Right atrium auricular region (tissue), 2 donors: ENCODE data around the gene RARG. TPM values are rescaled to one million over a fixed set of nuclear protein-coding genes. Genes with fewer than 3 reads are reported as not detected.

Experiments
- DNase-seq: peaks from one replicate; pipeline ENCODE4 v3.0.0-alpha.2; 2019; ENCODE audit warnings: low spot score
- H3K27ac ChIP-seq, 2 donors: fragments of 200-600 bp; sonication (generic); 1 replicate in 1 of 2; 2 replicates in 1 of 2; pipeline ENCODE4 v1.5.1; 2016 to 2019
- H3K27me3 ChIP-seq, 2 donors: fragments of 200-600 bp; sonication (generic); one replicate each; pipeline versions ENCODE4 v1.5.1 to v1.6.0; 2017 to 2019
- H3K36me3 ChIP-seq: fragments of 200-600 bp; sonication (generic); one replicate; pipeline ENCODE4 v1.5.1; 2016
- H3K4me1 ChIP-seq, 2 donors: fragments of 200-600 bp; sonication (generic); one replicate each; pipeline versions ENCODE4 v1.5.1 to v1.6.0; 2017 to 2019
- H3K4me3 ChIP-seq, 2 donors: fragments of 200-600 bp; sonication (generic); 1 replicate in 1 of 2; 2 replicates in 1 of 2; pipeline ENCODE4 v1.5.1; 2017 to 2019; ENCODE audit warnings: mild to moderate bottlenecking in 1 of 2, moderate library complexity in 1 of 2
- H3K9me3 ChIP-seq, 2 donors: fragments of 200-600 bp; sonication (generic); one replicate each; pipeline ENCODE4 v1.5.1; 2019
- total RNA-seq, 2 donors: library from RNA; depleted of rRNA; stranded (reverse); fragments of >200 nt; gene quantifications; one replicate each; pipeline ENCODE4 v1.1.0, GENCODE V29; 2016
- TF ChIP-seq, protein P1 (sequence below), 2 donors: fragments of 200-600 bp; sonication (generic); IDR thresholded peaks; one replicate each; pipeline ENCODE4 v1.5.1; 2019; ENCODE audit warnings: antibody characterized with exemption in 2 of 2

RARG gene
- total RNA-seq, 2 donors from 2014 or later, result 14.8 to 15.0 TPM

DNA sequence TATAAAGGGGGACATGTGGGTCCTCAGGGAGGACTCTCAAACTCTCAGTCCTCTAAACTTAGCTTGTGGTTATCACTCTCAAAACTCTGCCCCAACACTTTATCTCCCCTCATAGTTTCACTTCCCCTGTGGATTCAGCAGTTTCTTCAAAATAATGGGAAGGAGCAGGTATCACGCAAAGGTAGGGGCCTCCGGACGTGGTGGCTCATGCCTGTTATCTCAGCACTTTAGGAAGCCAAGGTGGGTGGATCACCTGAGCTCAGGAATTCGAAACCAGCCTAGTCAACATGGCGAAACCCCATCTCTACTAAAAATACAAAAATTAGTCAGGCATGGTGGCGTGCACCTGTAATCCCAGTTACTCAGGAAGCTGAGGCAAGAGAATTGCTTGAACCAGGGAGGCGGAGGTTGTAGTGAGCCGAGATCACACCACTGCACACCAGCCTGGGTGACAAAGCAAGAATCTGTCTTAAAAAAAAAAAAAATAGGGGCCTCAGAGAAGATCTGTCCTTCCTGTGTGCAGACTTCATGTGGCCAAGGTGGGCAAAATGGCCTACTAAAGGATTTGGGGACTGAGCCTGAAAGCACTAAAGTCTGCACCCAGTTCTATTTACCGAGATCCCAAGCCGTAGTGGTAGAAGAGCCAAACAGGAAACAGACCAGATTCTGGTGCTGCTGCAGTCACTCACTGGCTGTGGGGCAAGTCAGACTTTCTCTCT, 31.4 kb downstream of the RARG start:
- no peak for DNase-seq
- no peak overlapping the region for H3K4me3 ChIP-seq
- H3K27me3 ChIP-seq, result no peaks in the 10 kb centered on the region
- H3K9me3 ChIP-seq, result no peaks in the 10 kb centered on the region
- H3K36me3 ChIP-seq, result no peaks in the 10 kb centered on the region
- H3K27ac ChIP-seq, result no peak overlapping the region
- H3K4me1 ChIP-seq, result peaks cover 0 to 11% of the 10 kb centered on the region in 2 donors
- TF ChIP-seq, protein P1, sequence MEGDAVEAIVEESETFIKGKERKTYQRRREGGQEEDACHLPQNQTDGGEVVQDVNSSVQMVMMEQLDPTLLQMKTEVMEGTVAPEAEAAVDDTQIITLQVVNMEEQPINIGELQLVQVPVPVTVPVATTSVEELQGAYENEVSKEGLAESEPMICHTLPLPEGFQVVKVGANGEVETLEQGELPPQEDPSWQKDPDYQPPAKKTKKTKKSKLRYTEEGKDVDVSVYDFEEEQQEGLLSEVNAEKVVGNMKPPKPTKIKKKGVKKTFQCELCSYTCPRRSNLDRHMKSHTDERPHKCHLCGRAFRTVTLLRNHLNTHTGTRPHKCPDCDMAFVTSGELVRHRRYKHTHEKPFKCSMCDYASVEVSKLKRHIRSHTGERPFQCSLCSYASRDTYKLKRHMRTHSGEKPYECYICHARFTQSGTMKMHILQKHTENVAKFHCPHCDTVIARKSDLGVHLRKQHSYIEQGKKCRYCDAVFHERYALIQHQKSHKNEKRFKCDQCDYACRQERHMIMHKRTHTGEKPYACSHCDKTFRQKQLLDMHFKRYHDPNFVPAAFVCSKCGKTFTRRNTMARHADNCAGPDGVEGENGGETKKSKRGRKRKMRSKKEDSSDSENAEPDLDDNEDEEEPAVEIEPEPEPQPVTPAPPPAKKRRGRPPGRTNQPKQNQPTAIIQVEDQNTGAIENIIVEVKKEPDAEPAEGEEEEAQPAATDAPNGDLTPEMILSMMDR (IDR thresholded peaks at IDR 0.05), result no peak

DNA sequence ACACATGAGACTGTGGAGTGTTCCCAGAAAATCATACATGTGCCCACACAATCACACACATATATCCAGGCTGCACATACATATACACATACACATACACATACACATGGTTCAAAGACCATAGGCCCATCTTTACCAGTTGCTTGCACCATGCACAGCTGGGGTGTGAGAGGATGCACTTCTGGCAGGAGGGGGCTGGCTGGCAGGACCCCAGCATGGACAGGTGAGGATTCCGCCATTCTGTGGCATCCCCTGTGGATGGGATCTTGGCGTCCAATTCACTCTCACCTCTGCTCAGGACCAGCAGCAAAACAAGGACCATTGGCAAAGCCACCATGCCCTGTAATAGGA, 31.9 kb downstream of the RARG start:
- TF ChIP-seq, protein P1 (IDR thresholded peaks at IDR 0.05), result no peak
- no peak overlapping the region for H3K4me3 ChIP-seq
- peaks cover 0 to 11% of the 10 kb centered on the region in 2 donors for H3K4me1 ChIP-seq
- no peaks in the 10 kb centered on the region for H3K9me3 ChIP-seq
- no peak for DNase-seq
- no peaks in the 10 kb centered on the region for H3K27me3 ChIP-seq
- H3K36me3 ChIP-seq, result no peaks in the 10 kb centered on the region
- H3K27ac ChIP-seq, result no peak overlapping the region

DNA sequence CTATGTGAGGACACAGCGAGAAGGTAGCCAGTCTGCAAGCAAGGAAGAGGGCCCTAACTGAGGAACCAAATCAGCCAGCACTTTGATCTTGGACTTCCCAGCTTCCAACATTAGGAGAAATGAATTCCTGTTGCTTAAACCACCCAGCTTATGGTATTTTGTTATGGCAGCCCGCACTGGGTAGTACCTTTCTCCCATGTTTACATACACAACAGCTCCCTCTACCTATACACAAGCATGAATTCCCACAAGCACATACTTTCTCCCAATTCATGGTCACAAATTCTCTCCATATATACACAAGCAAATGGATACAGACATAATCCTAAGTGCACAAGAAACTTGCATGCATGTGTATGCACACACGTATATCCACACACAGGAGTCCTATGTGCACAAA, 32.3 kb downstream of the RARG start:
- no peaks in the 10 kb centered on the region for H3K27me3 ChIP-seq
- no peak overlapping the region for H3K27ac ChIP-seq
- H3K9me3 ChIP-seq, result no peaks in the 10 kb centered on the region
- TF ChIP-seq, protein P1 (IDR thresholded peaks at IDR 0.05), result no peak
- no peaks in the 10 kb centered on the region for H3K36me3 ChIP-seq
- peaks cover 0 to 11% of the 10 kb centered on the region in 2 donors for H3K4me1 ChIP-seq
- no peak for DNase-seq
- H3K4me3 ChIP-seq, result no peak overlapping the region

DNA sequence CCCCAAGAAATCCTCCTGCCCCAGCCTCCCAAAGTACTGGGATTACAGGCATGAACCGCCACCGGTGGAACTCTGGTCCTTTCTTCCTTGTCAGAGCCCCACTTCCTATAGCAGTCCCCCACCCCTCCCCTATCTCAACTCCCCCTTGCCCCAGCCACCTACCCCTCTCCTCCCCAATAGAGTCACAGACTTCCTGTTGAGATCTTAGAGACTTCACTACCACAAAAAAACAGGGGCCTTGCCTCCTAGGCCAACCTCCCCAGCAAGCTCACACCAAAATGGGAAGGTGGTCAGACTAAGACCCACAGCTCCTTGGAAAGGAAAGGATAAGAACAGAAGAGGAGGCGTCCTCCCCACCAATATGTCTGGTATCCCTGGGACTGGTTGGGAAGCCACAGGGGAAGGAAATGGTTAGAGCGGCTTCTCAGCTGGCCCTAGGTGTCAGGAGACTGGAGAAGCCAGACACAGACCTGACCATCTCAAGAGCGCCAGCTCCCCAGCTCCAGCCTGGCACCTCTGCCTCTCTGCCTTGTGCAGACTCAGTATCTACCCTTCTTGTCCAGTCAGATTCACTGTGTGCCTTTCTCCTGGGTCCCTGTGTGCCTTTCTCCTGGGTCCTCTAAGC, 33.4 kb downstream of the RARG start:
- TF ChIP-seq, protein P1 (IDR thresholded peaks at IDR 0.05), result no peak
- no peak overlapping the region for H3K27ac ChIP-seq
- no peaks in the 10 kb centered on the region for H3K27me3 ChIP-seq
- DNase-seq, result no peak
- peaks cover 0 to 11% of the 10 kb centered on the region in 2 donors for H3K4me1 ChIP-seq
- H3K4me3 ChIP-seq, result no peak overlapping the region
- H3K36me3 ChIP-seq, result no peaks in the 10 kb centered on the region
- H3K9me3 ChIP-seq, result no peaks in the 10 kb centered on the region

DNA sequence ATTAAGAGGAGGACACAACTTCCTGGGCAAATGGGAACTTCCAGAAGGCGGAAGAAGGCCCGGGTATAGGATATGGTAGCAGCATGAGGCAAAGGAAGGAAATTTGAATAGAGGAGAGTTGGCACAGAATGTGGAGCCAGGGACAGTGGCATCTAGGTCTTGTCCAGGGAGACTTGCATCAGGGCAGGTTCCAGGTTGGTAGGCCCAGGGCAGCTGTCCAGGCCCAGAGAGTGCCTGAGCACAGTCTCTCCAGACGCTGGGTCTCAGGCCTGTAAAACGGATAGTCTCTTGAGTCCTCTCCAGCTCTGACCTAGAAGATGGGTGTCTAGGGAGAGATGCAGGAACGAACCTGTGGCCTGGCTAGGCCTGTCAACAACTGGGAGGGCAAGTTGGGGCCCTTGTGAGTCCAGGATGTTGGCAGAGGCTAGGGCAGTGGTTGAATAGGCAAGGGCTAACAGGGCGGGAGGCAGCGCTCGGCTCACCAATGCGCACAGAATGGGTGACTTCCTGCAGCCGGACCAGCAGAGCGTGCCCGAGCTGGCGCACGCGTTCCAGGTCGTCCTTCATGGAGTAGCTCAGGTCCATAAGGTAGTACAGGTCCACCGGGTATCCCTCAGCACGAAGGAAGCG, 34.9 kb downstream of the RARG start:
- DNase-seq, result no peak
- Histone ChIP-seq H3K4me1 (peaks cover 0 to 11% of the 10 kb centered on the region in 2 donors), H3K4me3 (peak overlapping the region; percentile 15 to 43), H3K27me3 (no peaks in the 10 kb centered on the region), H3K9me3 (no peaks in the 10 kb centered on the region), H3K36me3 (no peaks in the 10 kb centered on the region), H3K27ac (no peak overlapping the region)
- TF ChIP-seq, protein P1 (IDR thresholded peaks at IDR 0.05), result no peak
